ENCODE results near the gene ZSWIM1.

GRCh38 chr20:45867136-45867818 is 13.8 kb upstream of the ZSWIM1 start:
- TF ChIP-seq CTCF (IDR thresholded peaks at IDR 0.05; ENCODE audit: control extremely low read depth in 1 of 3, insufficient read depth in 1 of 3, low read depth in 1 of 3, low read length in 3 of 3) (no peak), EP300 (IDR thresholded peaks at IDR 0.05; ENCODE audit: borderline replicate concordance in 1 of 2, low read depth in 2 of 2, low read length in 2 of 2) (no peak), MAFK (IDR thresholded peaks at IDR 0.05; ENCODE audit: low read depth, low read length) (no peak), ZNF274 (IDR thresholded peaks at IDR 0.05; ENCODE audit: borderline replicate concordance, extremely low read depth, low read length) (no peak), YY1 (IDR thresholded peaks at IDR 0.05; ENCODE audit: low read depth, low read length) (no peak), CHD2 (IDR thresholded peaks at IDR 0.05; ENCODE audit: low read length) (no peak), SP1 (IDR thresholded peaks at IDR 0.05; ENCODE audit: low read depth, low read length) (no peak), BRCA1 (IDR thresholded peaks at IDR 0.05; ENCODE audit: low read depth, low read length) (no peak), RNF2 (IDR thresholded peaks at IDR 0.05; ENCODE audit: borderline replicate concordance, low read depth, low read length, missing control alignments, poor library complexity, severe bottlenecking) (no peak), MAX (IDR thresholded peaks at IDR 0.05) (no peak), CBX5 (IDR thresholded peaks at IDR 0.05; ENCODE audit: low read depth, low read length) (no peak), TCF12 (IDR thresholded peaks at IDR 0.05; ENCODE audit: low read depth, low read length) (no peak), POLR2AphosphoS5 (IDR thresholded peaks at IDR 0.05; ENCODE audit: low read depth, low read length) (no peak), POLR2A (IDR thresholded peaks at IDR 0.05; ENCODE audit: control extremely low read depth in 1 of 2, low read depth in 2 of 2, low read length in 2 of 2) (no peak)

All from H1 (cell line).